OCI-LY3 (cell line): ENCODE data around the gene ISG20L2.

Experiments used
- H2AFZ ChIP-seq: fragments of 200-600, 300-600 bp; shearing (Covaris generic); 2 replicates; pipeline ENCODE4 v1.6.0; 2014; ENCODE audit warnings: antibody characterized with exemption, low read depth, low read length
- H3K27ac ChIP-seq: fragments of 200-600, 300-600 bp; sonication (generic); 2 replicates; pipeline ENCODE4 v1.5.1; 2014; ENCODE audit warnings: mild to moderate bottlenecking, low read length, moderate library complexity, mixed read lengths
- H3K27me3 ChIP-seq: fragments of 200-600, 300-600 bp; sonication (generic); 2 replicates; pipeline ENCODE4 v1.6.1; 2014; ENCODE audit warnings: low read depth, low read length, mixed read lengths
- H3K36me3 ChIP-seq: fragments of 200-600, 300-600 bp; sonication (generic); replicated peaks from 2 replicates; pipeline ENCODE3; 2014; ENCODE audit warnings: low read depth, low read length, mixed read lengths
- H3K4me1 ChIP-seq: fragments of 300-600, 200-600 bp; sonication (generic); 2 replicates; pipeline ENCODE4 v1.6.1; 2014; ENCODE audit warnings: low read length, mixed read lengths
- H3K4me2 ChIP-seq: fragments of 200-600, 300-600 bp; sonication (generic); 2 replicates; pipeline ENCODE4 v1.6.1; 2014; ENCODE audit warnings: low read length, mixed read lengths
- H3K4me3 ChIP-seq: fragments of 300-600, 200-600 bp; sonication (generic); 2 replicates; pipeline ENCODE4 v1.5.1; 2014; ENCODE audit warnings: antibody characterized with exemption, mild to moderate bottlenecking, low read length, moderate library complexity
- H3K79me2 ChIP-seq: fragments of 300-600, 200-600 bp; shearing (Covaris generic); 2 replicates; pipeline ENCODE4 v1.6.1; 2014; ENCODE audit warnings: mild to moderate bottlenecking, low read length, mixed read lengths
- H3K9ac ChIP-seq: fragments of 300-600, 200-600 bp; shearing (Covaris generic); 2 replicates; pipeline ENCODE4 v1.6.0; 2014; ENCODE audit warnings: mild to moderate bottlenecking, low read length, moderate library complexity
- H3K9me3 ChIP-seq: fragments of 200-600, 300-600 bp; shearing (Covaris generic); 2 replicates; pipeline ENCODE4 v1.6.1; 2014; ENCODE audit warnings: low read length, mixed read lengths; ENCODE audit not compliant: insufficient read depth
- H4K20me1 ChIP-seq: fragments of 200-600, 300-600 bp; sonication (generic); 2 replicates; pipeline ENCODE4 v1.6.1; 2016; ENCODE audit warnings: low read length, mixed read lengths; ENCODE audit not compliant: insufficient read depth
- CTCF ChIP-seq: fragments of 200-600, 300-600 bp; sonication (generic); IDR thresholded peaks from 2 replicates; pipeline ENCODE4 v1.5.1; 2014; ENCODE audit warnings: antibody characterized with exemption, low read length, low read depth
- EZH2phosphoT487 ChIP-seq: fragments of 200-600 bp; shearing (Covaris generic); IDR thresholded peaks from 2 replicates; pipeline ENCODE4 v1.6.1; 2018; ENCODE audit warnings: antibody characterized with exemption, mixed run types, low read depth

Gene ISG20L2

GRCh38 chr1:156751757-156752481 lies 23.4 kb upstream of the ISG20L2 start:
- Histone ChIP-seq H3K79me2 (peaks cover 63% of the 10 kb centered on the region), H3K9me3 (no peaks in the 10 kb centered on the region), H2AFZ (peak overlapping the region; percentile 53), H3K36me3 (peaks cover 21% of the 10 kb centered on the region), H3K4me2 (peak overlapping the region; percentile 87), H3K4me3 (peak overlapping the region; percentile 89), H4K20me1 (peaks cover 15% of the 10 kb centered on the region), H3K4me1 (peaks cover 35% of the 10 kb centered on the region), H3K27me3 (no peaks in the 10 kb centered on the region), H3K27ac (peak overlapping the region; percentile 68), H3K9ac (peak overlapping the region; percentile 100)
- TF ChIP-seq CTCF: no peak
- no peak for TF ChIP-seq EZH2phosphoT487

DNA sequence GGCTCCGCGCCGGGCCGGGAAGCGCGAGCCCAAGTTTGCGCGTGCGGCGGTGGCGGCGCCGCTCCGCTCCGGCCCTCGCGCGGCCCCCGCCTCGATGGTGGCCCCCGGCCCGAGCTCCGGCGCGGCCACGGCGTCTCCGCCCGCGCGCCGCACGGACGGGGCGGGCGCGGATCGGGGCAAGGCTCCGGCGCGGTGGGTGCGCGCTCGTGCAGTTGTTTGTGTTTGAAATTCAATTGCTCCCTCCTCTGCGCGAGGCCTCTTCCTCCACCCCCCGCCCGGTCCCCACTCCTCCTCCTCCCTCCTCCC lies 22.8 kb upstream of the ISG20L2 start, which contains the start of gene HDGF:
HDGF (minus strand) TSS at position 225 of the 306 bp plus-strand sequence. CDS start 246 bp downstream, outside the sequence.
- Histone ChIP-seq H3K4me3 (peak within 1 kb of the TSS; percentile 89), H3K9me3 (no peaks in the 10 kb centered on the region), H3K79me2 (peaks cover 68% of the 10 kb centered on the region), H3K36me3 (peaks cover 21% of the 10 kb centered on the region), H4K20me1 (peaks cover 18% of the 10 kb centered on the region), H3K9ac (peak within 1 kb of the TSS; percentile 100), H3K4me2 (peak within 1 kb of the TSS; percentile 97), H3K27ac (peak within 1 kb of the TSS; percentile 86), H3K27me3 (no peaks in the 10 kb centered on the region), H3K4me1 (peaks cover 40% of the 10 kb centered on the region), H2AFZ (peak within 1 kb of the TSS; percentile 53)
- no peak for TF ChIP-seq CTCF
- TF ChIP-seq EZH2phosphoT487: no peak

DNA sequence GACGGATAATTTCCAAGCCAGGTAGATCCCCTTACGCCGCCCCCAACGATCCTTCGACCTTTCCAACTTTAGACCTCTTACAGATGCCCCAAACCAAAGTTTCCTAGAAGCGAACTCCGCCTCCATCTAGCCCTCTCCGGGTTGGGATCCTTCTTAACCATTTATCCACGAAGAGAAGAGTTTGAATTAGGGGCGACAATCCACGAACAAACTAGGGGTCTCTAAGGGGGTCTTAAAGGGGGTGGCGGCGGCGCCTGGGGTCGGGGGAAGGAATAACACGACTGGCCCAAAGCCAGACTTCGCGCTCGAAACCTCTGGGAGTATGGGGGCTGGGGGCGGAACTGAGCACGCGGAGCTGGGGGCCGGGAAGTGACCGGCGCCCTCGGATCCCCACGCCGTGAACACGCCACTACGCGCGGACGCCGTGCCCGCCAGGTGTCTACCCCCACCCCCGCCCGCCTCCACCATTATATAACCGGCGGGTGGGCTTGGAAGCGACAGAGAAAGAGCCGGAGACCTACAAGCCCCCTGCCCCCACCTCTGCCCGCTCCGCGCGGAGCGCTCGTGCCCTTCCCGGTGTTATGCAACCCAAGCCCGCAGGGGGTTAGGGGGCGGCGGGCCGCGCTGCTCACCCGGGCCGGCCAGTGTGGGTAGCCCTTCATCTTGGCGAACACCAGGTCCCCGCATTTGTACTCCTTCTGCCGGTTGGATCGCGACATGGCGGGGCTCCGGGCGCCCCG lies 22.3 kb upstream of the ISG20L2 start:
- H4K20me1 ChIP-seq: peaks cover 24% of the 10 kb centered on the region
- peak overlapping the region; percentile 86 for H3K27ac ChIP-seq
- H3K27me3 ChIP-seq: no peaks in the 10 kb centered on the region
- H3K36me3 ChIP-seq: peaks cover 24% of the 10 kb centered on the region
- H3K9ac ChIP-seq: peak overlapping the region; percentile 100
- H3K9me3 ChIP-seq: no peaks in the 10 kb centered on the region
- TF ChIP-seq EZH2phosphoT487 (no peak), CTCF (no peak)
- peaks cover 73% of the 10 kb centered on the region for H3K79me2 ChIP-seq
- H3K4me2 ChIP-seq: peak overlapping the region; percentile 97
- peak overlapping the region; percentile 89 for H3K4me3 ChIP-seq
- peaks cover 45% of the 10 kb centered on the region for H3K4me1 ChIP-seq
- H2AFZ ChIP-seq: no peak overlapping the region

- H2AFZ ChIP-seq: no peak overlapping the region
- no peaks in the 10 kb centered on the region for H3K27me3 ChIP-seq
- peak overlapping the region; percentile 86 for H3K27ac ChIP-seq
- peaks cover 45% of the 10 kb centered on the region for H3K4me1 ChIP-seq
- H3K4me2 ChIP-seq: peak overlapping the region; percentile 97
- peaks cover 30% of the 10 kb centered on the region for H3K36me3 ChIP-seq
- H4K20me1 ChIP-seq: peaks cover 30% of the 10 kb centered on the region
- no peaks in the 10 kb centered on the region for H3K9me3 ChIP-seq
- peak overlapping the region; percentile 89 for H3K4me3 ChIP-seq
- H3K79me2 ChIP-seq: peaks cover 80% of the 10 kb centered on the region
- peak overlapping the region; percentile 100 for H3K9ac ChIP-seq
- TF ChIP-seq EZH2phosphoT487 (no peak), CTCF (no peak)
Measured at GRCh38 chr1:156750191-156750672, 21.7 kb upstream of the ISG20L2 start.
